Stomach (tissue), 9 donors: Measurements from ENCODE around the gene DNAH3. TPM values are rescaled to one million over a fixed set of nuclear protein-coding genes. Genes with fewer than 3 reads are reported as not detected.

Experiments used
- DNase-seq, 2 donors: peaks; one replicate each; pipeline versions ENCODE4 v3.0.0 to v3.0.0-alpha.2; 2013 to 2019
- H3K27ac ChIP-seq, 5 donors: fragments of 200-600 bp in 4 of 5; sonication (generic) in 4 of 5; one replicate each; pipeline ENCODE4 v1.5.1; 2013 to 2019; ENCODE audit warnings: mild to moderate bottlenecking in 1 of 5, moderate library complexity in 1 of 5
- H3K27me3 ChIP-seq, 3 donors: fragments of 200-600 bp; sonication (generic); one replicate each; pipeline ENCODE4 v1.5.1; 2017 to 2019; ENCODE audit warnings: mixed run types in 1 of 3
- H3K36me3 ChIP-seq, 4 donors: fragments of 200-600 bp; sonication (generic); 1 replicate in 3 of 4; 2 replicates in 1 of 4; pipeline ENCODE4 v1.5.1; 2016 to 2019
- H3K4me1 ChIP-seq, 4 donors: fragments of 200-600 bp; sonication (generic); one replicate each; pipeline ENCODE4 v1.5.1; 2016 to 2019
- H3K4me3 ChIP-seq, 4 donors: fragments of 200-600 bp; sonication (generic) in 3 of 4; one replicate each; pipeline ENCODE4 v1.5.1; 2016 to 2019; ENCODE audit warnings: mild to moderate bottlenecking in 1 of 4
- H3K9me3 ChIP-seq, 4 donors: fragments of 200-600 bp; sonication (generic); one replicate each; pipeline ENCODE4 v1.5.1; 2016 to 2019
- CTCF ChIP-seq, 7 experiments: fragments of 450-650 bp in 4 of 7; fragments of 200-600 bp in 3 of 7; sonication (generic) in 3 of 7; IDR thresholded peaks; one replicate each; pipeline ENCODE4 v1.5.1; 2016 to 2019; ENCODE audit warnings: antibody characterized with exemption in 7 of 7, control low read depth in 2 of 7, mild to moderate bottlenecking in 1 of 7
- EP300 ChIP-seq: sonication (generic); formaldehyde crosslinking; IDR thresholded peaks from one replicate; pipeline ENCODE4 v1.6.1; 2017; ENCODE audit warnings: antibody characterized with exemption
- POLR2A ChIP-seq, 4 donors: fragments of 450-650 bp; IDR thresholded peaks; one replicate each; pipeline ENCODE4 v1.6.1; 2016; ENCODE audit warnings: antibody characterized with exemption in 4 of 4, control low read depth in 2 of 4, mild to moderate bottlenecking in 1 of 4, moderate library complexity in 1 of 4
- POLR2AphosphoS5 ChIP-seq, 3 donors: sonication (generic); formaldehyde crosslinking; IDR thresholded peaks; one replicate each; pipeline ENCODE4 v1.6.1; 2016; ENCODE audit warnings: antibody characterized with exemption in 3 of 3
- whole genome bisulfite sequencing, 5 donors: extraction: QIAGEN DNeasy Blood & Tissue Kit in 3 of 5; methylation state at CpG; one replicate each; pipeline versions ENCODE4 v1.1.5 to v1.1.7; 2013 to 2018; 5-methylcytosine and 5-hydroxymethylcytosine counted together
- intact Hi-C: fragments of 100-400 bp; cut with DNase I; formaldehyde crosslinking; loops from one replicate; pipeline ENCODE4 v1.15.1; 2023; ENCODE audit warnings: low total_unique reads
- polyA plus RNA-seq, 3 donors: library from polyadenylated mRNA; stranded (reverse); fragments of 200-250 nt; gene quantifications; one replicate each; pipeline ENCODE4 v1.2.3, GENCODE V29; 2013
- total RNA-seq, 5 donors: library from RNA; depleted of rRNA; stranded (reverse); fragments of >200 nt; gene quantifications; one replicate each; pipeline versions ENCODE4 v1.1.0 to v1.2.3, GENCODE V29; 2014 to 2016
- donor health status: healthy with polysubstance abuse.
- donor health status: Bipolar disorder and iron deficiency.
- donor health status: healthy.

DNAH3 gene
- total and polyA plus RNA-seq, 8 donors: 0.10 to 8.7 (median 0.18) TPM; not detected in 5

GRCh38 chr16:20911361-20911760, 239.3 kb downstream of the DNAH3 start:
- H3K27ac ChIP-seq: peak overlapping the region in 4 of 5 donors; percentile 65 to 82 (median 67)
- H3K4me3 ChIP-seq: no peak overlapping the region
- TF ChIP-seq EP300 (no peak), POLR2A (IDR thresholded peaks at IDR 0.05) (no peak), POLR2AphosphoS5 (IDR thresholded peaks at IDR 0.05) (no peak), CTCF (IDR thresholded peaks at IDR 0.05) (no peak)
- WGBS, 5 donors: 17 to 63% (median 30%) methylated on average over 1 of the region's 1 CpG
- DNase-seq: no peak
- intact Hi-C loops: no loop called here
- no peaks in the 10 kb centered on the region for H3K27me3 ChIP-seq
- H3K36me3 ChIP-seq: peaks cover 0 to 7% (median 2%) of the 10 kb centered on the region in 4 donors
- H3K9me3 ChIP-seq: no peaks in the 10 kb centered on the region
- H3K4me1 ChIP-seq: peaks cover 16 to 73% (median 36%) of the 10 kb centered on the region in 4 donors

GRCh38 chr16:20910781-20911321, 239.8 kb downstream of the DNAH3 start:
- peaks cover 21 to 78% (median 41%) of the 10 kb centered on the region in 4 donors for H3K4me1 ChIP-seq
- no peaks in the 10 kb centered on the region for H3K27me3 ChIP-seq
- TF ChIP-seq POLR2AphosphoS5 (IDR thresholded peaks at IDR 0.05) (peak; percentile 31 to 63 (median 34)), POLR2A (IDR thresholded peaks at IDR 0.05) (no peak)
- H3K4me3 ChIP-seq: no peak overlapping the region
- H3K36me3 ChIP-seq: peaks cover 0 to 2% (median 0%) of the 10 kb centered on the region in 4 donors
- H3K27ac ChIP-seq: peak overlapping the region in 4 of 5 donors; percentile 65 to 82 (median 67)
- intact Hi-C loops: no loop called here
- H3K9me3 ChIP-seq: no peaks in the 10 kb centered on the region
- WGBS, 5 donors: 31 to 52% (median 37%) methylated on average over 2 of the region's 2 CpGs
- peak in 1 of 2 donors; percentile 47 for DNase-seq

- Histone ChIP-seq H3K27me3 (no peaks in the 10 kb centered on the region), H3K36me3 (no peaks in the 10 kb centered on the region), H3K27ac (peak overlapping the region; percentile 21 to 99 (median 98)), H3K4me3 (no peak overlapping the region), H3K9me3 (no peaks in the 10 kb centered on the region), H3K4me1 (peaks cover 62 to 93% (median 71%) of the 10 kb centered on the region in 4 donors)
- DNase-seq: peak in 1 of 2 donors; percentile 73
- TF ChIP-seq CTCF (IDR thresholded peaks at IDR 0.05) (no peak), POLR2AphosphoS5 (IDR thresholded peaks at IDR 0.05) (peak in 1 of 3 donors; percentile 44)
- 66 to 80% (median 66%) methylated on average over 4 of the region's 4 CpGs for WGBS, 5 donors
- intact Hi-C loops: loop anchor here (10.0 kb wide), 1 partner anchor 52 kb away; no protein-coding TSS in a partner anchor
Measured at GRCh38 chr16:20906341-20907255, 244.0 kb downstream of the DNAH3 start.

- intact Hi-C loops: loop anchor here (10.0 kb wide), 1 partner anchor 51 kb away; no protein-coding TSS in a partner anchor
- Histone ChIP-seq H3K4me3 (no peak overlapping the region), H3K9me3 (no peaks in the 10 kb centered on the region), H3K27me3 (no peaks in the 10 kb centered on the region), H3K4me1 (peaks cover 60 to 87% (median 67%) of the 10 kb centered on the region in 4 donors), H3K27ac (peak overlapping the region; percentile 26 to 99 (median 98)), H3K36me3 (no peaks in the 10 kb centered on the region)
- no peak for DNase-seq
- TF ChIP-seq EP300 (no peak), POLR2AphosphoS5 (IDR thresholded peaks at IDR 0.05) (no peak), POLR2A (IDR thresholded peaks at IDR 0.05) (no peak), CTCF (IDR thresholded peaks at IDR 0.05) (no peak)
- WGBS, 5 donors: 54 to 64% (median 61%) methylated on average over 3 of the region's 3 CpGs
Measured at GRCh38 chr16:20905576-20905975, 245.1 kb downstream of the DNAH3 start.
